ENCODE data around the gene CSNK2A1.

DNA sequence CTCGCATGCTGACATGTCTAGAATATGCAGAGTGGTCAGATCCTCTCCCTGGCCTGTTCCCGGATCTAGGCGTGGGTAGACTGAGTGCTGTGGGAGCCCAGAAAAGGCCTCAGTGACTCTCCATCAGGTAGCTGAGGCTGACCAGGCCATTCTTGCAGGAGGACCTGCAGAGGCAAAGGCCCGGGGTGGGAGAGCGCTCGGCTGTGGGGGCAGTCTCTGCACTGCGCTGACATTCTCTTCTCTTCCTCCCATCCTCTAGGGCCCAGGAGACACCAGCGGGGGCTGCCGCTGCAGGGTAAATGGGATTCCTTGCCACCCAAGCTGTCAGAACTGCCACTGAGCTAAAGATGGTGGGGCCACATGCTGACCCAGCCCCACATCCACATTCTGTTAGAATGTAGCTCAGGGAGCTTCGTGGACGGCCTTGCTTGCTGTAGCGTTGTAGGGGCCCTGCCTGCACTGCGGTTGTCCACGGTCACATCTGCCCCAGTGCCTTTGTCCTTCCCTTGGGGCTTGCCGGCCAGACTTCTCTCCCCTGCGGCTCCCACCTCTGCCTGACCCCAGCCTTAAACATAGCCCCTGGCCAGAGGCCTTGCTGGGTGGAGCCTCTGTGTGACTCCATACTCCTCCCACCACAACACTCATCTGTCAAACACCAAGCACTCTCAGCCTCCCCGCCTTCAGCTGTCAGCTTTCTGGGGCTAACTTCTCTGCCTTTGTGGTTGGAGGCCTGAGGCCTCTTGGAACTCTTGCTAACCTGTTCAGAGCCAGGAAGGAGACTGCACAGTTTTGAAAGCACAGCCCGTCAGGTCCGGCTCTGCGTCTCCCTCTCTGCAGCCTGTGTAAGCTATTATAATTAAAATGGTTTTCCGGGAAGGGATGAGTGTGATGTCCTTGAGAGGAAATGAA is 113.2 kb downstream of the CSNK2A1 start:
- TF ChIP-seq, protein P1, sequence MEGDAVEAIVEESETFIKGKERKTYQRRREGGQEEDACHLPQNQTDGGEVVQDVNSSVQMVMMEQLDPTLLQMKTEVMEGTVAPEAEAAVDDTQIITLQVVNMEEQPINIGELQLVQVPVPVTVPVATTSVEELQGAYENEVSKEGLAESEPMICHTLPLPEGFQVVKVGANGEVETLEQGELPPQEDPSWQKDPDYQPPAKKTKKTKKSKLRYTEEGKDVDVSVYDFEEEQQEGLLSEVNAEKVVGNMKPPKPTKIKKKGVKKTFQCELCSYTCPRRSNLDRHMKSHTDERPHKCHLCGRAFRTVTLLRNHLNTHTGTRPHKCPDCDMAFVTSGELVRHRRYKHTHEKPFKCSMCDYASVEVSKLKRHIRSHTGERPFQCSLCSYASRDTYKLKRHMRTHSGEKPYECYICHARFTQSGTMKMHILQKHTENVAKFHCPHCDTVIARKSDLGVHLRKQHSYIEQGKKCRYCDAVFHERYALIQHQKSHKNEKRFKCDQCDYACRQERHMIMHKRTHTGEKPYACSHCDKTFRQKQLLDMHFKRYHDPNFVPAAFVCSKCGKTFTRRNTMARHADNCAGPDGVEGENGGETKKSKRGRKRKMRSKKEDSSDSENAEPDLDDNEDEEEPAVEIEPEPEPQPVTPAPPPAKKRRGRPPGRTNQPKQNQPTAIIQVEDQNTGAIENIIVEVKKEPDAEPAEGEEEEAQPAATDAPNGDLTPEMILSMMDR (IDR thresholded peaks at IDR 0.05; ENCODE audit: low read depth, low read length): no peak
- TF ChIP-seq EZH2phosphoT487 (IDR thresholded peaks at IDR 0.05; ENCODE audit: low read depth): no peak
